Lung (tissue), 12 donors: ENCODE results near the gene ADRB2. TPM values are rescaled to one million over a fixed set of nuclear protein-coding genes. Genes with fewer than 3 reads are reported as not detected.
A peak's percentile ranks its signal among the peaks of the same experiment; 100 is the strongest.

Experiments
- ATAC-seq: fragments of 200-7000 bp; cut with Tn5 transposase; one replicate; pipeline ENCODE4 v1.9.1; 2020; ENCODE audit warnings: moderate number of reproducible peaks; ENCODE audit not compliant: insufficient read depth, low FRiP score
- DNase-seq, 3 donors: peaks; one replicate each; pipeline ENCODE4 v3.0.0-alpha.2; 2013 to 2017
- H3K27ac ChIP-seq, 2 donors: one replicate each; pipeline ENCODE4 v1.5.1; 2013; ENCODE audit warnings: mild to moderate bottlenecking in 2 of 2, moderate library complexity in 2 of 2, control low read depth in 1 of 2, inconsistent platforms in 1 of 2, low read depth in 1 of 2, low read length in 1 of 2
- H3K27me3 ChIP-seq, 3 donors: one replicate each; pipeline ENCODE4 v1.5.1; 2013; ENCODE audit warnings: low read length in 2 of 3; ENCODE audit not compliant: control insufficient read depth in 3 of 3, insufficient read depth in 3 of 3
- H3K36me3 ChIP-seq, 4 donors: one replicate each; pipeline ENCODE4 v1.5.1; 2013; ENCODE audit warnings: low read length in 4 of 4, mild to moderate bottlenecking in 1 of 4, moderate library complexity in 1 of 4; ENCODE audit not compliant: control insufficient read depth in 4 of 4, insufficient read depth in 4 of 4
- H3K4me1 ChIP-seq, 5 donors: one replicate each; pipeline ENCODE4 v1.5.1; 2013; ENCODE audit warnings: low read length in 5 of 5, mild to moderate bottlenecking in 2 of 5, moderate library complexity in 1 of 5; ENCODE audit not compliant: control insufficient read depth in 5 of 5, insufficient read depth in 5 of 5
- H3K4me3 ChIP-seq: one replicate; pipeline ENCODE4 v1.5.1; 2013; ENCODE audit warnings: mild to moderate bottlenecking, control low read depth, moderate library complexity
- H3K9ac ChIP-seq, 2 donors: one replicate each; pipeline ENCODE4 v1.5.1; 2013; ENCODE audit warnings: low read length in 2 of 2, control low read depth in 1 of 2; ENCODE audit not compliant: insufficient read depth in 1 of 2
- H3K9me3 ChIP-seq, 4 donors: one replicate each; pipeline ENCODE4 v1.5.1; 2013; ENCODE audit warnings: low read length in 3 of 4, mild to moderate bottlenecking in 1 of 4, moderate library complexity in 1 of 4; ENCODE audit not compliant: control insufficient read depth in 4 of 4, insufficient read depth in 3 of 4
- WGBS, 2 donors: extraction: QIAGEN DNeasy Blood & Tissue Kit; methylation state at CpG; one replicate each; pipeline ENCODE4 v1.1.7; 2013; 5-methylcytosine and 5-hydroxymethylcytosine counted together
- polyA plus RNA-seq, 2 donors: library from polyadenylated mRNA; stranded (reverse); fragments of 200-250 nt; gene quantifications; one replicate each; pipeline ENCODE4 v1.2.1, GENCODE V29; 2013
- total RNA-seq, 2 donors: library from RNA; depleted of rRNA in 1 of 2; stranded (reverse); fragments of >200 nt in 1 of 2; gene quantifications; one replicate each; pipeline ENCODE4 v1.2.1, GENCODE V29; 2014 to 2021
- TF ChIP-seq, protein P1 (sequence below): IDR thresholded peaks from 2 replicates; pipeline ENCODE4 v1.5.1; 2012; ENCODE audit warnings: mild to moderate bottlenecking; ENCODE audit errors: control extremely low read depth, extremely low read depth
- donor health status: control.
- donor health status: control.
- donor health status: Bipolar disorder and iron deficiency.
- donor health status: healthy.
- donor health status: DM: yes; HTN: yes; CAD: no.

Gene ADRB2
- total and polyA plus RNA-seq, 4 donors, result 3.5 to 18.4 (median 9.5) TPM

DNA sequence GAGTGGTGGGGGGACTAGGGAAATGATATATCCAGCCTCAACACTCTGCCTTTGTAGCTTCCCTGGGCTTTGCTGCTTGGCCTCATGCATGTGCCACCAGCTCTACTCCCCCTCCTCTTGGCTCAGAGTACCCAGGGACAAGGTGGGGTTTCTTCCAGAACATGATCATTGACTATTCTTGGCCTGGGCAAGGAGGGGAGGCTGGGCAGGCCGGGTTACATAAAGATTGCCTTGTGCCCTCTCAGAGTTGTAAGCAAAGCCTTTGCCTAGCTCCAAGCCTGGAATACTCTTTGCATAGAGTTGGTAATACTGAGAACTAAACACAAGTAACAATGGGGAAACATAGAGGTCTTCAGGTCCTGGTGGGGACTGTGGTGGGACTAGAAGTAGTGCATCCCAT, 11.9 kb downstream of the ADRB2 start:
- ATAC-seq, result no peak
- Histone ChIP-seq H3K4me1 (peaks cover 0 to 33% (median 0%) of the 10 kb centered on the region in 5 donors), H3K9me3 (no peaks in the 10 kb centered on the region), H3K9ac (no peak overlapping the region), H3K27me3 (no peaks in the 10 kb centered on the region), H3K27ac (peak overlapping the region in 1 of 2 donors; percentile 10), H3K4me3 (no peak overlapping the region), H3K36me3 (peaks cover 0 to 3% (median 0%) of the 10 kb centered on the region in 4 donors)
- no peak for DNase-seq
- 76 to 80% methylated on average over 1 of the region's 1 CpG for WGBS, 2 donors
- TF ChIP-seq, protein P1, sequence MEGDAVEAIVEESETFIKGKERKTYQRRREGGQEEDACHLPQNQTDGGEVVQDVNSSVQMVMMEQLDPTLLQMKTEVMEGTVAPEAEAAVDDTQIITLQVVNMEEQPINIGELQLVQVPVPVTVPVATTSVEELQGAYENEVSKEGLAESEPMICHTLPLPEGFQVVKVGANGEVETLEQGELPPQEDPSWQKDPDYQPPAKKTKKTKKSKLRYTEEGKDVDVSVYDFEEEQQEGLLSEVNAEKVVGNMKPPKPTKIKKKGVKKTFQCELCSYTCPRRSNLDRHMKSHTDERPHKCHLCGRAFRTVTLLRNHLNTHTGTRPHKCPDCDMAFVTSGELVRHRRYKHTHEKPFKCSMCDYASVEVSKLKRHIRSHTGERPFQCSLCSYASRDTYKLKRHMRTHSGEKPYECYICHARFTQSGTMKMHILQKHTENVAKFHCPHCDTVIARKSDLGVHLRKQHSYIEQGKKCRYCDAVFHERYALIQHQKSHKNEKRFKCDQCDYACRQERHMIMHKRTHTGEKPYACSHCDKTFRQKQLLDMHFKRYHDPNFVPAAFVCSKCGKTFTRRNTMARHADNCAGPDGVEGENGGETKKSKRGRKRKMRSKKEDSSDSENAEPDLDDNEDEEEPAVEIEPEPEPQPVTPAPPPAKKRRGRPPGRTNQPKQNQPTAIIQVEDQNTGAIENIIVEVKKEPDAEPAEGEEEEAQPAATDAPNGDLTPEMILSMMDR, result no peak

DNA sequence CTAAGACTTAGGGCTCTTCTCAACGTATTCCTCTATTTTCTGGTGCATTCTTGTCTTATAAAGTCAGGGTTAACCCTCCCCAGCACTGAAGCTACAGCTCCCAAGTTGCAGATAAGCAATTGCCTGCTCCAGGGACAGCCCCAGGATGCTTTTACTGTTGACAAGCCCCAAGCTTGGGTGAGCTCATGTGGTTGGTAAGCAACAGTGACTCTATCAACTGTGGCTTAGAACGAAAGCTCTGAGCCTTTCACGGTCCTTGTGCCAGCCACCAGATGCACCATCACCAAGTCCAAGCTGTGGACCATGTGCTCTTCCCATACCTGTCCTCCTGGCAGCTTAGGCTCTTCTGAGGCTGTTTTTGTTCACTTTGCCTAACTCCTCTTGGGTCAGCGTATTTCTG, 13.5 kb downstream of the ADRB2 start:
- Histone ChIP-seq H3K9me3 (no peaks in the 10 kb centered on the region), H3K9ac (no peak overlapping the region), H3K36me3 (peaks cover 0 to 3% (median 0%) of the 10 kb centered on the region in 4 donors), H3K27me3 (no peaks in the 10 kb centered on the region), H3K4me3 (no peak overlapping the region), H3K4me1 (peaks cover 0 to 34% (median 0%) of the 10 kb centered on the region in 5 donors), H3K27ac (no peak overlapping the region)
- DNase-seq (no peak), ATAC-seq (no peak)
- TF ChIP-seq, protein P1, result no peak
- 88 to 90% methylated on average over 4 of the region's 4 CpGs for WGBS, 2 donors

DNA sequence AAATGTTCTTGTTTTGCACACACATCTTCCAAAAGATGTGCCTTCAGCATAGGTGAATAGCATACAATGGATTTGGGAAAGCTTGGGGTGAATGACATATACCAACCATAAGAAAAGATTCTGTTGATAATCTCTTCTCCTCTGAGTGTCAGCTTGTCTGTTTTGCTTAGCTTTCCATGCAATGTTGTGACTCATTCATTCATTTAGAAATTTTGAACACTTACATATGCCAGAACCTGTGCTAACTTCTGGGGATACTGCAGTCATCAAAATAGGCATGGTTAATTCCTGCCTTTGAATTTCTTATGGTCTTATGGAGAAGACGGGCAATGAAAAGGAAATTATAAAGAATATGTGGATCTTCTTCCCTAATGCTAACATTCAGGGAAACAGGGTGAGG, 14.1 kb downstream of the ADRB2 start:
- no peak overlapping the region for H3K4me3 ChIP-seq
- no peak overlapping the region for H3K27ac ChIP-seq
- no peak for ATAC-seq
- H3K9ac ChIP-seq, result no peak overlapping the region
- 89 to 100% methylated on average over 1 of the region's 1 CpG for WGBS, 2 donors
- peaks cover 0 to 3% (median 0%) of the 10 kb centered on the region in 4 donors for H3K36me3 ChIP-seq
- H3K27me3 ChIP-seq, result no peaks in the 10 kb centered on the region
- TF ChIP-seq, protein P1, result no peak
- no peaks in the 10 kb centered on the region for H3K9me3 ChIP-seq
- H3K4me1 ChIP-seq, result peaks cover 0 to 34% (median 0%) of the 10 kb centered on the region in 5 donors
- no peak for DNase-seq

DNA sequence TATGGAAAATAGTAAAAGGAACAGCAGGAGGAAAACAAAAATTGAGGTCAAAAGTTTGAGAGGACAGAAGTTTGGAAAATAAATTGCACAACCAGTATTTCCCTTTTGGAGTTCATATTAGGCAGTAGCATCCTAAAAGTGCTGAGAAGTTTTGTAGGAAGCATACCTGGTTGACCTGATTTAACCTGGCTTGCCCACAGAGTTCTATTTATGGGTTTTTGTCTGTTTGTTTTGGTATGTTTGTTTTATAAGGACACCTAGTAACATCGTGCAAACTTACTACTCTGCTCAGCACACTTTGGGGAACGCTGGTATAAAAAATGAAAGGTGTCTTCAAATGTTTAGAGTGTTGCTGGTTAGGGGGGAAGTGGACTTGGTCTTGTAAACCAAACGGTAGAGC, 15.1 kb downstream of the ADRB2 start:
- whole genome bisulfite sequencing, 2 donors, result 36 to 45% methylated on average over 3 of the region's 3 CpGs

More for the DNA sequence above, 15.1 kb downstream of the ADRB2 start:
- ATAC-seq (no peak), DNase-seq (no peak)
- H3K4me1 ChIP-seq, result peaks cover 0 to 34% (median 0%) of the 10 kb centered on the region in 5 donors
- no peak overlapping the region for H3K9ac ChIP-seq
- no peak overlapping the region for H3K27ac ChIP-seq
- no peaks in the 10 kb centered on the region for H3K9me3 ChIP-seq
- H3K36me3 ChIP-seq, result peaks cover 0 to 3% (median 0%) of the 10 kb centered on the region in 4 donors
- H3K4me3 ChIP-seq, result no peak overlapping the region
- H3K27me3 ChIP-seq, result no peaks in the 10 kb centered on the region
- TF ChIP-seq, protein P1, result no peak
